Neural cell (in vitro differentiated cells): ENCODE data around the gene MYBPC2.

Source experiments
- EP300 ChIP-seq: fragments of 450-650 bp; conservative IDR thresholded peaks from 2 replicates; pipeline ENCODE4 v1.6.1; 2014; ENCODE audit warnings: antibody characterized with exemption, mild to moderate bottlenecking, moderate library complexity; ENCODE audit not compliant: poor library complexity, severe bottlenecking
- EZH2 ChIP-seq: fragments of 200-600, 300-800 bp; shearing (Covaris generic), sonication (generic); IDR thresholded peaks from 2 replicates; pipeline ENCODE4 v1.6.1; 2014; ENCODE audit warnings: antibody characterized with exemption, low read length, borderline replicate concordance, mild to moderate bottlenecking; ENCODE audit not compliant: insufficient read depth, poor library complexity, severe bottlenecking
- POLR2AphosphoS5 ChIP-seq: IDR thresholded peaks from 2 replicates; pipeline ENCODE4 v1.6.1; 2012
- RAD21 ChIP-seq: fragments of 450-650 bp; conservative IDR thresholded peaks from 2 replicates; pipeline ENCODE4 v1.6.1; 2014; ENCODE audit warnings: antibody characterized with exemption, mild to moderate bottlenecking, moderate library complexity
- TAF1 ChIP-seq: IDR thresholded peaks from 2 replicates; pipeline ENCODE4 v1.6.1; 2012; ENCODE audit warnings: low read depth
- TF ChIP-seq, protein P1 (sequence below): fragments of 450-650 bp; IDR thresholded peaks from 2 replicates; pipeline ENCODE4 v1.5.1; 2014; ENCODE audit warnings: antibody characterized with exemption, mild to moderate bottlenecking, moderate library complexity; ENCODE audit not compliant: poor library complexity, severe bottlenecking
- TF ChIP-seq, protein P2 (sequence below): IDR thresholded peaks from 2 replicates; pipeline ENCODE4 v1.6.1; 2012; ENCODE audit warnings: borderline replicate concordance

DNA sequence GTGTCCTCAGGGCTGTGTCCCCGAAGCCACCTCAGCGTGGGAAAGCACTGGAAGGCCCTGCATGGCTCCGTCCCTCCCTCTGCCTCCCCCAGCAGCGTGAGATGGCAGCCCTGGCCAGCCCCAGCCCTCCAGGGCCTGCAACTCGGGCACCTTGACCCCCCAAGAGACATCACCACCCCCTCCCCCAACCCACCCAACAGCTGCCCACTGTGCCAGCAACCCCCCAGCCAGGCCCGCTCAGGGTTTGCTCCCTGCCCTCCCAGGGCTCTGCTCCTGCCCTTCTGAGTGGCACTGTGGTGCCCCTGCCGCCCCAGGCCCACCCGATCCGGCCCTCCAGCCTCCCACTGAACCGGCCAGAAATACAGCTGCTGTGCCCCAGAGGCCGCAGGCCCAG, 82.5 kb downstream of the MYBPC2 start:
- TF ChIP-seq, protein P1, sequence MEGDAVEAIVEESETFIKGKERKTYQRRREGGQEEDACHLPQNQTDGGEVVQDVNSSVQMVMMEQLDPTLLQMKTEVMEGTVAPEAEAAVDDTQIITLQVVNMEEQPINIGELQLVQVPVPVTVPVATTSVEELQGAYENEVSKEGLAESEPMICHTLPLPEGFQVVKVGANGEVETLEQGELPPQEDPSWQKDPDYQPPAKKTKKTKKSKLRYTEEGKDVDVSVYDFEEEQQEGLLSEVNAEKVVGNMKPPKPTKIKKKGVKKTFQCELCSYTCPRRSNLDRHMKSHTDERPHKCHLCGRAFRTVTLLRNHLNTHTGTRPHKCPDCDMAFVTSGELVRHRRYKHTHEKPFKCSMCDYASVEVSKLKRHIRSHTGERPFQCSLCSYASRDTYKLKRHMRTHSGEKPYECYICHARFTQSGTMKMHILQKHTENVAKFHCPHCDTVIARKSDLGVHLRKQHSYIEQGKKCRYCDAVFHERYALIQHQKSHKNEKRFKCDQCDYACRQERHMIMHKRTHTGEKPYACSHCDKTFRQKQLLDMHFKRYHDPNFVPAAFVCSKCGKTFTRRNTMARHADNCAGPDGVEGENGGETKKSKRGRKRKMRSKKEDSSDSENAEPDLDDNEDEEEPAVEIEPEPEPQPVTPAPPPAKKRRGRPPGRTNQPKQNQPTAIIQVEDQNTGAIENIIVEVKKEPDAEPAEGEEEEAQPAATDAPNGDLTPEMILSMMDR = no peak
- no peak for TF ChIP-seq EZH2
- TF ChIP-seq POLR2AphosphoS5 = no peak
- no peak for TF ChIP-seq EP300
- TF ChIP-seq, protein P2, sequence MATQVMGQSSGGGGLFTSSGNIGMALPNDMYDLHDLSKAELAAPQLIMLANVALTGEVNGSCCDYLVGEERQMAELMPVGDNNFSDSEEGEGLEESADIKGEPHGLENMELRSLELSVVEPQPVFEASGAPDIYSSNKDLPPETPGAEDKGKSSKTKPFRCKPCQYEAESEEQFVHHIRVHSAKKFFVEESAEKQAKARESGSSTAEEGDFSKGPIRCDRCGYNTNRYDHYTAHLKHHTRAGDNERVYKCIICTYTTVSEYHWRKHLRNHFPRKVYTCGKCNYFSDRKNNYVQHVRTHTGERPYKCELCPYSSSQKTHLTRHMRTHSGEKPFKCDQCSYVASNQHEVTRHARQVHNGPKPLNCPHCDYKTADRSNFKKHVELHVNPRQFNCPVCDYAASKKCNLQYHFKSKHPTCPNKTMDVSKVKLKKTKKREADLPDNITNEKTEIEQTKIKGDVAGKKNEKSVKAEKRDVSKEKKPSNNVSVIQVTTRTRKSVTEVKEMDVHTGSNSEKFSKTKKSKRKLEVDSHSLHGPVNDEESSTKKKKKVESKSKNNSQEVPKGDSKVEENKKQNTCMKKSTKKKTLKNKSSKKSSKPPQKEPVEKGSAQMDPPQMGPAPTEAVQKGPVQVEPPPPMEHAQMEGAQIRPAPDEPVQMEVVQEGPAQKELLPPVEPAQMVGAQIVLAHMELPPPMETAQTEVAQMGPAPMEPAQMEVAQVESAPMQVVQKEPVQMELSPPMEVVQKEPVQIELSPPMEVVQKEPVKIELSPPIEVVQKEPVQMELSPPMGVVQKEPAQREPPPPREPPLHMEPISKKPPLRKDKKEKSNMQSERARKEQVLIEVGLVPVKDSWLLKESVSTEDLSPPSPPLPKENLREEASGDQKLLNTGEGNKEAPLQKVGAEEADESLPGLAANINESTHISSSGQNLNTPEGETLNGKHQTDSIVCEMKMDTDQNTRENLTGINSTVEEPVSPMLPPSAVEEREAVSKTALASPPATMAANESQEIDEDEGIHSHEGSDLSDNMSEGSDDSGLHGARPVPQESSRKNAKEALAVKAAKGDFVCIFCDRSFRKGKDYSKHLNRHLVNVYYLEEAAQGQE = no peak
- TF ChIP-seq RAD21 = no peak
- TF ChIP-seq TAF1 = no peak
